NCI-H2227 (cell line): ENCODE measurements around the gene LEUTX.
A peak's percentile ranks its signal among the peaks of the same experiment; 100 is the strongest.
"Not testable (repeated sequence)": the region's sequence is repeated elsewhere in the genome, so short reads cannot be mapped to it uniquely, and the experiment has no call there.

Source experiments
- DNase-seq: peaks from one replicate; lab custom pipeline; 2025; ENCODE audit not compliant: unreplicated experiment; lab: John Stamatoyannopoulos, UW

The LEUTX gene

GRCh38 chr19:39778763-39779162 lies at the start of gene LEUTX:
Gene LEUTX, plus strand, starts transcription at chr19:39778854. Its CDS starts 67 bp downstream, at chr19:39778921.
- DNase-seq, result no peak

GRCh38 chr19:39729594-39729993 lies 49.1 kb upstream of the LEUTX start:
- DNase-seq, result no peak

- DNase-seq, result no peak
Measured at GRCh38 chr19:39731685-39732084, 47.0 kb upstream of the LEUTX start.

- no peak for DNase-seq
Measured at GRCh38 chr19:39733841-39734240, 44.8 kb upstream of the LEUTX start.

- no peak for DNase-seq
Measured at GRCh38 chr19:39735688-39736087, 43.0 kb upstream of the LEUTX start.

- no peak for DNase-seq
Measured at GRCh38 chr19:39736088-39736487, 42.6 kb upstream of the LEUTX start.

- DNase-seq, result no peak
Measured at GRCh38 chr19:39737351-39737750, 41.3 kb upstream of the LEUTX start.

- no peak for DNase-seq
Measured at GRCh38 chr19:39737891-39738290, 40.8 kb upstream of the LEUTX start, which contains the start of gene CLC. Gene CLC, minus strand, starts transcription at chr19:39738029. Its CDS starts 77 bp downstream, at chr19:39737952.

- DNase-seq, result no peak
Measured at GRCh38 chr19:39738814-39739213, 39.8 kb upstream of the LEUTX start.

- DNase-seq, result no peak
Measured at GRCh38 chr19:39740395-39740794, 38.3 kb upstream of the LEUTX start.

- no peak for DNase-seq
Measured at GRCh38 chr19:39745643-39746042, 33.0 kb upstream of the LEUTX start.

- DNase-seq, result no peak
Measured at GRCh38 chr19:39746836-39747529, 31.7 kb upstream of the LEUTX start.

GRCh38 chr19:39749981-39750380 lies 28.7 kb upstream of the LEUTX start:
- DNase-seq, result no peak

- DNase-seq, result no peak
Measured at GRCh38 chr19:39752390-39752789, 26.3 kb upstream of the LEUTX start.

GRCh38 chr19:39752795-39753194 lies 25.9 kb upstream of the LEUTX start:
- no peak for DNase-seq

- DNase-seq, result no peak
Measured at GRCh38 chr19:39754544-39754943, 24.1 kb upstream of the LEUTX start.

- DNase-seq, result no peak
Measured at GRCh38 chr19:39754971-39755370, 23.7 kb upstream of the LEUTX start.

- DNase-seq, result no peak
Measured at GRCh38 chr19:39759457-39760184, 19.0 kb upstream of the LEUTX start.

- DNase-seq, result not testable (repeated sequence)
Measured at GRCh38 chr19:39761851-39762250, 16.8 kb upstream of the LEUTX start.

- peak; percentile 84 for DNase-seq
Measured at GRCh38 chr19:39765091-39766076, 13.3 kb upstream of the LEUTX start.

GRCh38 chr19:39768334-39768733 lies 10.3 kb upstream of the LEUTX start:
- no peak for DNase-seq
